HFFc6 (cell line): Measurements from ENCODE around the gene ADCY2. TPM values are rescaled to one million over a fixed set of nuclear protein-coding genes. Genes with fewer than 3 reads are reported as not detected.

Experiments
- DNase-seq: peaks from one replicate; pipeline ENCODE4 v3.0.0-alpha.2; 2018
- H3K27ac Mint-ChIP-seq: 2 replicates; pipeline ENCODE4 v1.8.0; 2020; ENCODE audit warnings: mild to moderate bottlenecking, mixed read lengths
- H3K27me3 Mint-ChIP-seq: 2 replicates; pipeline ENCODE4 v1.8.0; 2021; ENCODE audit warnings: mild to moderate bottlenecking, moderate library complexity, mixed read lengths; ENCODE audit not compliant: insufficient read depth
- H3K36me3 Mint-ChIP-seq: 2 replicates; pipeline ENCODE4 v1.8.0; 2021; ENCODE audit warnings: low read depth, mixed read lengths
- H3K4me1 Mint-ChIP-seq: 2 replicates; pipeline ENCODE4 v1.8.0; 2020; ENCODE audit warnings: low read depth, mixed read lengths
- H3K4me3 Mint-ChIP-seq: 2 replicates; pipeline ENCODE4 v1.8.0; 2020; ENCODE audit warnings: mild to moderate bottlenecking, moderate library complexity, mixed read lengths
- H3K9me3 Mint-ChIP-seq: 2 replicates; pipeline ENCODE4 v1.8.0; 2020; ENCODE audit warnings: mild to moderate bottlenecking, mixed read lengths
- total RNA-seq, 6 experiments: library from RNA; stranded (reverse); fragmentation: NEBNext Ultra II Directional; extraction: Animal tissue kit (Norgen Biotek cat#: 25700); gene quantifications; 2 replicates in 1 of 6; 3 replicates in 5 of 6; pipeline ENCODE4 v1.2.3, GENCODE V29; 2021
- TF ChIP-seq, protein P1 (sequence below): fragments of 200-600 bp; sonication (generic); IDR thresholded peaks from 2 replicates; pipeline ENCODE4 v1.5.0; 2021; ENCODE audit warnings: antibody characterized with exemption, mild to moderate bottlenecking

Gene ADCY2
- total RNA-seq, 6 experiments from 2014 or later: not detected

DNA sequence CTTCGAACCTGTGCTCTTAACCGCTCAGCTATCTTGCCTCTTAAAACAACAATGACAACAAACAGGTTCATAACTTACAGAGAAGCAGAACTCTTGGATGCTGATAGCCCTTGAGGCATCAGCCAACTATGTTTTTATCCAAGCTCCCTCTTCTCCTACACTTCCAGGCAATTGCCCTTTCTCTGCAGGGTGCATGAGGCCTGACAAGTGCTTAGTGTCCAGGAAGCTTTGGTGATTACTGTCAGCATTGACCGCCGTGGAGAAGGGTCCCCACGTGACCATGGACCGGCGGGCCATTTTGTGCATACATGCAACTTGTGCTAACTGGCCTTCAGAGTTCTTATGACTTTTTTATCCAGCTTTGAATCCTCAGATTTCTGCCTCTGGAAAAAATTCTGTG is 71.2 kb downstream of the ADCY2 start:
- H3K4me3 Mint-ChIP-seq: no peak overlapping the region
- H3K27me3 Mint-ChIP-seq: no peaks in the 10 kb centered on the region
- H3K4me1 Mint-ChIP-seq: no peaks in the 10 kb centered on the region
- H3K36me3 Mint-ChIP-seq: no peaks in the 10 kb centered on the region
- H3K9me3 Mint-ChIP-seq: peaks cover 31% of the 10 kb centered on the region
- no peak for DNase-seq
- TF ChIP-seq, protein P1, sequence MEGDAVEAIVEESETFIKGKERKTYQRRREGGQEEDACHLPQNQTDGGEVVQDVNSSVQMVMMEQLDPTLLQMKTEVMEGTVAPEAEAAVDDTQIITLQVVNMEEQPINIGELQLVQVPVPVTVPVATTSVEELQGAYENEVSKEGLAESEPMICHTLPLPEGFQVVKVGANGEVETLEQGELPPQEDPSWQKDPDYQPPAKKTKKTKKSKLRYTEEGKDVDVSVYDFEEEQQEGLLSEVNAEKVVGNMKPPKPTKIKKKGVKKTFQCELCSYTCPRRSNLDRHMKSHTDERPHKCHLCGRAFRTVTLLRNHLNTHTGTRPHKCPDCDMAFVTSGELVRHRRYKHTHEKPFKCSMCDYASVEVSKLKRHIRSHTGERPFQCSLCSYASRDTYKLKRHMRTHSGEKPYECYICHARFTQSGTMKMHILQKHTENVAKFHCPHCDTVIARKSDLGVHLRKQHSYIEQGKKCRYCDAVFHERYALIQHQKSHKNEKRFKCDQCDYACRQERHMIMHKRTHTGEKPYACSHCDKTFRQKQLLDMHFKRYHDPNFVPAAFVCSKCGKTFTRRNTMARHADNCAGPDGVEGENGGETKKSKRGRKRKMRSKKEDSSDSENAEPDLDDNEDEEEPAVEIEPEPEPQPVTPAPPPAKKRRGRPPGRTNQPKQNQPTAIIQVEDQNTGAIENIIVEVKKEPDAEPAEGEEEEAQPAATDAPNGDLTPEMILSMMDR: no peak
- no peak overlapping the region for H3K27ac Mint-ChIP-seq

DNA sequence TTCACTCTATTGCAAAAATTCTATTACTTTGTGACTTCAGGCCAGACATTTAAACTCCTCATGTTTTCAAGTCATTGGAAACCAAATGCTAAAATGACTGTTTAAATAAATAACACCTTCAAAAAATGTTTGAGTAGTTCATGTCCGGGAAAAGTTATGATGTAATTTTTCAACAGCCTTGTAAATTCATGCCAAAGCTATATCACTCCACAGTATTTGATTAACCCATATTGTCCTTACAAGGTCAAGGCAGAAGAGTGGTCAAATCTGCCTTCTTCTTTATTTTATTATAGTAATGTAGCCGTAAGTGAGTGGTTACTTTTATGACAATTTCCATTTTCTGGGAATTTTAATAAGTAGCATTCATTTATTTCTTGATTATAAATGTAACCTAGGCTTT is 72.8 kb downstream of the ADCY2 start:
- Mint-ChIP-seq H3K27ac (no peak overlapping the region), H3K36me3 (no peaks in the 10 kb centered on the region), H3K4me1 (no peaks in the 10 kb centered on the region), H3K4me3 (no peak overlapping the region), H3K27me3 (no peaks in the 10 kb centered on the region), H3K9me3 (peaks cover 39% of the 10 kb centered on the region)
- TF ChIP-seq, protein P1: no peak
- no peak for DNase-seq

DNA sequence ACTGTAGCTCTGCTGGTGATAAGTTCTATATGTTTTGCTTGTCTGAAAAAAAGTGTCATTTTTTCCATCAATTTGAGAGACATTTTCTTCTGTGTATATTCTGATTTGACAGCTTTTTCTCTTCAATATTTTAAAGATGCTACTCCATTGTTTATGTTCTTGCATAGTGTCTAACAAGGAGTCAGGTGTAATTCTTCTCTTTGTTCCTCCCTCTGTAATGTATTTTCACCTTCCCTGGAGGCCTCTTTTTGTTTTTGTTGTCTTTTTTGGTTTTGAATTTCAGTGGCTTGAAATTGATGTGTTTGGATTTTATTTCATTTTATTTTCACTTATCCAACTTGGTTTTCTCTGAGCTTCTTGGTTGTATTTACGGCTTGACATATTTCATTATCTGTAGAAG is 75.8 kb downstream of the ADCY2 start:
- TF ChIP-seq, protein P1: no peak
- H3K27me3 Mint-ChIP-seq: no peaks in the 10 kb centered on the region
- no peak overlapping the region for H3K4me3 Mint-ChIP-seq
- H3K27ac Mint-ChIP-seq: no peak overlapping the region
- no peaks in the 10 kb centered on the region for H3K4me1 Mint-ChIP-seq
- no peaks in the 10 kb centered on the region for H3K36me3 Mint-ChIP-seq
- peaks cover 44% of the 10 kb centered on the region for H3K9me3 Mint-ChIP-seq
- no peak for DNase-seq

DNA sequence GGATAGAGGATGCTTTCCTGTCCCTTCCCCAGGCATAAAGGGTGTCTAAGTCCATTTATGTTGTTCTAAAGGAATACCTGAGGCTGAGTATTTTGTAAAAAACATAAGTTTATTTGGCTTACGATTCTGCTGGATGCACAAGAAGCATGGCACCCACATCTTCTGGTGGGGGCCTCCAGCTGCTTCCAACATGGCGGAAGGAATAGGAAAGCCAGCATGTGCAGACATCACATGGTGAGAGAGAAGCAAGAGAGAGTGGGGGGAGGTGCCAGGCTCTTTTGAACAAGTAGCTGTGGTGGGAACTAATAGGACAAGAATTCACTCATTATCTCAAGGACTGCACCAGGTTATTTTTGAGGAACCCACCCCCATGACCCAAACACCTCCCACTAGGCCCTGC is 77.2 kb downstream of the ADCY2 start:
- no peak overlapping the region for H3K27ac Mint-ChIP-seq
- H3K36me3 Mint-ChIP-seq: no peaks in the 10 kb centered on the region
- H3K4me3 Mint-ChIP-seq: no peak overlapping the region
- no peak for DNase-seq
- H3K27me3 Mint-ChIP-seq: no peaks in the 10 kb centered on the region
- peaks cover 41% of the 10 kb centered on the region for H3K9me3 Mint-ChIP-seq
- no peaks in the 10 kb centered on the region for H3K4me1 Mint-ChIP-seq
- TF ChIP-seq, protein P1: no peak

DNA sequence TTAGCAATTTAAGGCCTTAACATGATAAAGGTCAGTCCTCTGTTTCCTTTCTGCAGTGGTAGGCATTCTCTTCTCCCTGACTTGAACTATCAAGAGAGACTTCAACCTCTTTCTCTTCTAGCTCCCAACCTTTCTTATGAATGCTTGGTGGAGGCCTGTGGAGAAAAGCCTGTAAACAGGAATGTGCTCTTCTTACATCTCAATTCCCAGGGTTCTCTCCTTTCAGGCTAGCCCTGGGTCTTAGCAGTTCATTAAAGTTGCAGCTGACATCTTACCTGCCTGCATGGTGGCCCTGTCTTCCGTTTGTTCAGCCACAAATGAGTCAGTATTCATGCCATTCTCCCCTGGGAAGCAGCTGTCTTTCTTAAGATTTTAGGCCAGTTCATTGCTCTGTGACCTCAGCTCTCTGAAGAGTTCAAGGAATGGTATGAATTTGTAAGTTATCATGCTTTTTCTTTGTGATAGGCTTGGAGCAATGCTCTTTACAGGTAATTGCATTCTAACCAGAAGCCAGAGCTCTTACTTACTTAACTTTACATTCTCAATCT is 77.8 kb downstream of the ADCY2 start:
- H3K4me1 Mint-ChIP-seq: no peaks in the 10 kb centered on the region
- TF ChIP-seq, protein P1: no peak
- H3K36me3 Mint-ChIP-seq: no peaks in the 10 kb centered on the region
- no peak overlapping the region for H3K4me3 Mint-ChIP-seq
- no peak for DNase-seq
- H3K27ac Mint-ChIP-seq: no peak overlapping the region
- no peaks in the 10 kb centered on the region for H3K27me3 Mint-ChIP-seq
- H3K9me3 Mint-ChIP-seq: peaks cover 40% of the 10 kb centered on the region
